Measurements from ENCODE around the gene VAPA. TPM values are rescaled to one million over a fixed set of nuclear protein-coding genes. Genes with fewer than 3 reads are reported as not detected.

The VAPA gene
- total and polyA plus RNA-seq, 9 of the 15 experiments (the other 6 are each of a cell fraction or from before 2014, with no cell fraction given): 219 to 902 (median 526) TPM

- Histone ChIP-seq H3K27ac (ENCODE audit: extremely low read depth, low read depth, low read length) (no peak overlapping the region), H3K36me3 (ENCODE audit: control insufficient read depth, insufficient read depth, low read length) (peaks cover 95% of the 10 kb centered on the region), H3K9me3 (replicated peaks; ENCODE audit: control insufficient read depth, insufficient read depth, low read depth, low read length) (no peaks in the 10 kb centered on the region), H3K4me2 (ENCODE audit: insufficient read depth, low read length) (no peak overlapping the region), H3K4me3 (no peak overlapping the region), H2AFZ (ENCODE audit: low read depth, low read length) (no peak overlapping the region), H3K79me2 (ENCODE audit: control insufficient read depth, insufficient read depth, low read length) (peaks cover 92% of the 10 kb centered on the region), H4K20me1 (replicated peaks; ENCODE audit: control insufficient read depth, insufficient read depth, low read length) (no peaks in the 10 kb centered on the region), H3K9me1 (ENCODE audit: control insufficient read depth, insufficient read depth, low read length) (no peaks in the 10 kb centered on the region), H3K9ac (ENCODE audit: insufficient read depth in 1 of 2, low read depth in 2 of 2, low read length in 2 of 2) (no peak overlapping the region), H3K27me3 (ENCODE audit: control insufficient read depth in 2 of 2, insufficient read depth in 2 of 2, low read length in 2 of 2) (no peaks in the 10 kb centered on the region), H3K4me1 (replicated peaks in 1 of 2; ENCODE audit: control insufficient read depth in 2 of 2, insufficient read depth in 2 of 2, low read length in 2 of 2) (peaks cover 4 to 16% of the 10 kb centered on the region in 2 experiments; a peak in 4 of 5 replicates)
- FAIRE-seq (no peak), DNase-seq (ENCODE audit: extremely low read depth in 1 of 4, low spot score in 3 of 4) (no peak), ATAC-seq (no peak)
- ChIA-PET POLR2A (no interaction called here), CTCF (ENCODE audit: low intra/inter-chr PET ratio) (no interaction called here)
- intact Hi-C loops (cut with micrococcal nuclease) (no loop called here), in situ Hi-C loops (cut with MboI) (no loop called here)
- WGBS (ENCODE audit: insufficient coverage, low coverage, missing lambda C conversion rate): 77% methylated on average over 3 of the region's 3 CpGs
- no TSS peak for BruUV-seq (replicated peaks)
- no peak for TF ChIP-seq FOXP4 (CRISPR knock-in tag; IDR thresholded peaks at IDR 0.05; ENCODE audit: borderline replicate concordance)
- 0 out of 2 replicates have a peak, but pooled peaks have one; percentile 5 for TF ChIP-seq POLR2A (conservative IDR thresholded peaks at IDR 0.05)
- no peak for TF ChIP-seq BRF1 (IDR thresholded peaks at IDR 0.05; ENCODE audit: borderline replicate concordance, extremely low read depth, insufficient read length)
- TF ChIP-seq CEBPB (tag; IDR thresholded peaks at IDR 0.05): peak; percentile 59
- TF ChIP-seq POLR2AphosphoS2 (IDR thresholded peaks at IDR 0.05; ENCODE audit: low read length): no peak
- no peak for TF ChIP-seq ZNF3 (CRISPR knock-in tag; IDR thresholded peaks at IDR 0.05)
- TF ChIP-seq CCAR2 (IDR thresholded peaks at IDR 0.05; ENCODE audit: low read depth, low read length): no peak
- TF ChIP-seq SP1 (CRISPR knock-in tag; IDR thresholded peaks at IDR 0.05): no peak
Measured at GRCh38 chr18:9944805-9945204, 31.0 kb downstream of the VAPA start.
